GM19438 (cell line): Measurements from ENCODE around the gene UBAP2L.
A peak's percentile ranks its signal among the peaks of the same experiment; 100 is the strongest.

Source experiments
- ATAC-seq: cut with Tn5 transposase; IDR thresholded peaks from one replicate; pipeline ENCODE4 v1.9.1; 2021; ENCODE audit warnings: low read depth; ENCODE audit not compliant: unreplicated experiment

The UBAP2L gene

GRCh38 chr1:154220071-154220969 is at the start of gene UBAP2L:
Gene UBAP2L (plus strand): TSS chr1:154220955. CDS start chr1:154225124, 4,169 bp downstream.
- peak; percentile 77 for ATAC-seq

GRCh38 chr1:154171223-154171583 is 49.6 kb upstream of the UBAP2L start:
- no peak for ATAC-seq

- no peak for ATAC-seq
Measured at GRCh38 chr1:154171880-154172279, 48.9 kb upstream of the UBAP2L start.

- ATAC-seq = no peak
Measured at GRCh38 chr1:154174654-154175053, 46.1 kb upstream of the UBAP2L start.

GRCh38 chr1:154176337-154176736 is 44.4 kb upstream of the UBAP2L start:
- no peak for ATAC-seq

GRCh38 chr1:154178013-154178412 is 42.7 kb upstream of the UBAP2L start:
- ATAC-seq = no peak

- no peak for ATAC-seq
Measured at GRCh38 chr1:154178911-154179811, 41.6 kb upstream of the UBAP2L start.

- ATAC-seq = no peak
Measured at GRCh38 chr1:154179946-154180687, 40.6 kb upstream of the UBAP2L start.

- ATAC-seq = no peak
Measured at GRCh38 chr1:154181944-154182343, 38.8 kb upstream of the UBAP2L start.

GRCh38 chr1:154182344-154183045 is 38.3 kb upstream of the UBAP2L start:
- peak; percentile 65 for ATAC-seq

- peak; percentile 71 for ATAC-seq
Measured at GRCh38 chr1:154183046-154183915, 37.5 kb upstream of the UBAP2L start.

- no peak for ATAC-seq
Measured at GRCh38 chr1:154186177-154186576, 34.6 kb upstream of the UBAP2L start.

GRCh38 chr1:154186852-154187501 is 33.8 kb upstream of the UBAP2L start:
- ATAC-seq = no peak

- no peak for ATAC-seq
Measured at GRCh38 chr1:154190550-154190949, 30.2 kb upstream of the UBAP2L start.

- ATAC-seq = no peak
Measured at GRCh38 chr1:154191990-154192461, 28.7 kb upstream of the UBAP2L start, which contains the start of gene TPM3. Gene TPM3 (minus strand): TSS chr1:154192100. CDS start chr1:154192018, 82 bp downstream.

GRCh38 chr1:154192476-154192875 is 28.3 kb upstream of the UBAP2L start:
- no peak for ATAC-seq

GRCh38 chr1:154193821-154194220 is 26.9 kb upstream of the UBAP2L start:
- no peak for ATAC-seq
